ENCODE data around the gene FBLN7. TPM values are rescaled to one million over a fixed set of nuclear protein-coding genes. Genes with fewer than 3 reads are reported as not detected.

Gene FBLN7
- total and polyA plus RNA-seq, 2 of the 8 experiments (the other 6 are each of a cell fraction or from before 2014, with no cell fraction given): 0.30 to 0.77 TPM

DNA sequence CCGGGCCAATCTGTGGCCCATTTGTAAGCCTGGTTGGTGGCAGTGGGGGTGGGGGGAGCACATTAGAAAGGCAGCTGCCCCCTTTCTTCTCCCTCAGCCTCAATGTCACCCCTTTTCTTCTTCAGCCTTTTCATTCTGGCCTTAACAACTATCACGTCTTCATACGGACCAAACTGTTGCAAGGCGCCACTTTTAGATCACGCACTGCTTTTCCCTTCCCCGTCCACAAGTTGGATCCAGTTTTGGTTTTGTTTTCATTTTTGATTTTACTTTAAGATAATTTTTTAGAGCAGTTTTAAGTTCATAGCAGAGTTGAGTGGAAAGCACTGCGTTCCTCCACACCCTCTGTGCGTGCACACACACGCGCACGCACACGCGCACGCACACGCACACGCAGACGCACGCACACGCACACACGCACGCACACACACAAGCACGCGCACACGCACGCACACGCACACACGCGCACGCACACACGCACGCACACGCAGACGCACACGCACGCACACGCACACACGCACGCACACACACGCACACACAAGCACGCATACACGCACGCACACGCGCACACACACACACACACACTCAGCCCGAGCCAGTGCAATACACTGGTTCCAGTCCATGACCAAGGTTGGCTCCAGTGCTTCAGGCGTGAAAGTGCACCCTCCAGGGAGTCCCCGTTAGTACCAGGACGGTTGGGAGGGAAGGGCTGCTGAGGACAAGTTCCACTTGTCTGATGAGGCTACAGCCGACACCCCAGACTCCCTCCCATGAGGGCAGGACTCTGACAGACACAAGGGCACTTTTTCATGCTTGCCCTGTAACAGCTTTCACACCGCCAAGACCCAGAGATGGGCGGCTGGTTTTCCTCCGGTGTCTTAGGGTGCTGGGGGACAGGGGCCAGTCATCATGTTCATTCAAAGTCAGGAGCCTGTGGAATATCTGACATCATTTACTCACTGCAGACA, 22.4 kb downstream of the FBLN7 start:
- Histone ChIP-seq H3K4me1 (replicated peaks in 1 of 4; ENCODE audit: control insufficient read depth in 3 of 4, insufficient read depth in 4 of 4, low read length in 3 of 4) (no peaks in the 10 kb centered on the region; a peak in 1 of 7 replicates), H3K27ac (ENCODE audit: low read depth, low read length) (no peak overlapping the region), H2AK5ac (ENCODE audit: low read depth, low read length) (no peak overlapping the region; the same call in 1 of the 2 replicates), H3K27me3 (replicated peaks in 1 of 4; ENCODE audit: control insufficient read depth in 3 of 4, extremely low read depth in 1 of 4, insufficient read depth in 3 of 4, low read length in 3 of 4) (no peaks in the 10 kb centered on the region), H3K79me2 (ENCODE audit: control insufficient read depth in 1 of 2, insufficient read depth in 2 of 2, low read length in 2 of 2) (no peaks in the 10 kb centered on the region), H3K23ac (ENCODE audit: insufficient read length) (no peak overlapping the region), H4K20me1 (replicated peaks in 1 of 2; ENCODE audit: control insufficient read depth in 1 of 2, insufficient read depth in 2 of 2, low read length in 2 of 2) (no peaks in the 10 kb centered on the region), H3K14ac (ENCODE audit: insufficient read length) (no peak overlapping the region), H2BK20ac (ENCODE audit: low read length) (no peak overlapping the region), H3K9me3 (ENCODE audit: insufficient read depth in 2 of 2, low read depth in 1 of 2, low read length in 1 of 2) (no peaks in the 10 kb centered on the region), H3K4me3 (ENCODE audit: extremely low read depth in 1 of 4, insufficient read depth in 2 of 4, low read depth in 3 of 4, low read length in 4 of 4) (no peak overlapping the region), H3K36me3 (ENCODE audit: control insufficient read depth in 2 of 4, insufficient read depth in 4 of 4, low read length in 3 of 4) (no peaks in the 10 kb centered on the region), H3K9ac (replicated peaks in 1 of 4; ENCODE audit: extremely low read depth in 1 of 4, low read depth in 3 of 4, low read length in 3 of 4) (no peak overlapping the region), H3K18ac (ENCODE audit: extremely low read depth, low read length) (no peak overlapping the region), H2BK12ac (ENCODE audit: low read depth, low read length) (peak overlapping the region; percentile 84; the same call in 1 of the 2 replicates), H3K4me2 (ENCODE audit: insufficient read depth in 1 of 2, low read depth in 2 of 2, low read length in 2 of 2) (no peak overlapping the region), H4K5ac (ENCODE audit: insufficient read length, low read depth, low read length) (no peak overlapping the region), H3K4ac (replicated peaks; ENCODE audit: insufficient read length, low read depth, low read length) (no peak overlapping the region), H2AFZ (ENCODE audit: low read length) (no peak overlapping the region), H3K79me1 (ENCODE audit: low read depth, low read length) (no peaks in the 10 kb centered on the region), H2BK5ac (ENCODE audit: low read depth, low read length) (no peak overlapping the region), H2BK120ac (replicated peaks; ENCODE audit: low read depth, low read length) (no peak overlapping the region), H3K56ac (replicated peaks; ENCODE audit: insufficient read length, low read depth, low read length) (no peak overlapping the region), H4K91ac (replicated peaks; ENCODE audit: insufficient read length, low read length) (no peak overlapping the region), H2BK15ac (ENCODE audit: low read length) (no peak overlapping the region), H4K8ac (ENCODE audit: extremely low read depth, insufficient read depth, low read length) (no peak overlapping the region), H3K23me2 (ENCODE audit: low read depth, low read length) (no peaks in the 10 kb centered on the region)
- FAIRE-seq: no peak
- WGBS, 2 experiments (ENCODE audit: extremely low coverage in 1 of 2, insufficient coverage in 1 of 2, insufficient read length in 1 of 2, insufficient replicate concordance in 2 of 2, low coverage in 1 of 2, low lambda C conversion rate in 2 of 2, missing lambda C conversion rate in 1 of 2): 78% methylated on average over 44 of the region's 52 CpGs; no CpG with 5 or more reads in 1 of the 2 experiments
- no peak for DNase-seq (ENCODE audit: low read depth in 1 of 2, low spot score in 2 of 2)
- POLR2A ChIA-PET (ENCODE audit: partially characterized antibody): interaction anchor here (0.9 to 1.2 kb wide), 2 partner anchors 9 to 94 kb away, joined by 3 to 4 read pairs; partner anchors contain the start of gene ZC3H8
- CTCF ChIA-PET (ENCODE audit: partially characterized antibody): no interaction called here
- TF ChIP-seq CHD1 (IDR thresholded peaks at IDR 0.05; ENCODE audit: low read depth, low read length): no peak
- no peak for TF ChIP-seq NANOG (IDR thresholded peaks at IDR 0.05; ENCODE audit: insufficient read depth, low read depth, low read length, poor library complexity, severe bottlenecking)
- no peak for TF ChIP-seq RFX5 (IDR thresholded peaks at IDR 0.05; ENCODE audit: borderline replicate concordance, low read depth, low read length)
- TF ChIP-seq YY1 (IDR thresholded peaks at IDR 0.05; ENCODE audit: low read depth, low read length): no peak
- TF ChIP-seq, protein P1, sequence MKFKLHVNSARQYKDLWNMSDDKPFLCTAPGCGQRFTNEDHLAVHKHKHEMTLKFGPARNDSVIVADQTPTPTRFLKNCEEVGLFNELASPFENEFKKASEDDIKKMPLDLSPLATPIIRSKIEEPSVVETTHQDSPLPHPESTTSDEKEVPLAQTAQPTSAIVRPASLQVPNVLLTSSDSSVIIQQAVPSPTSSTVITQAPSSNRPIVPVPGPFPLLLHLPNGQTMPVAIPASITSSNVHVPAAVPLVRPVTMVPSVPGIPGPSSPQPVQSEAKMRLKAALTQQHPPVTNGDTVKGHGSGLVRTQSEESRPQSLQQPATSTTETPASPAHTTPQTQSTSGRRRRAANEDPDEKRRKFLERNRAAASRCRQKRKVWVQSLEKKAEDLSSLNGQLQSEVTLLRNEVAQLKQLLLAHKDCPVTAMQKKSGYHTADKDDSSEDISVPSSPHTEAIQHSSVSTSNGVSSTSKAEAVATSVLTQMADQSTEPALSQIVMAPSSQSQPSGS (IDR thresholded peaks at IDR 0.05; ENCODE audit: low read length): no peak
- TF ChIP-seq FOSL1 (IDR thresholded peaks at IDR 0.05; ENCODE audit: insufficient read depth, low read depth, low read length): no peak
- no peak for TF ChIP-seq SIN3A (conservative IDR thresholded peaks at IDR 0.05 in 1 of 2, IDR thresholded peaks at IDR 0.05 in 1 of 2; ENCODE audit: low read depth in 1 of 2, low read length in 2 of 2)
- no peak for TF ChIP-seq PHF8 (conservative IDR thresholded peaks at IDR 0.05; ENCODE audit: low read depth, low read length)
- no peak for TF ChIP-seq NRF1 (IDR thresholded peaks at IDR 0.05; ENCODE audit: low read depth, low read length)

Data from H1 (cell line).